ENCODE results near the gene PRDM4.

PRDM4 gene, protein sequence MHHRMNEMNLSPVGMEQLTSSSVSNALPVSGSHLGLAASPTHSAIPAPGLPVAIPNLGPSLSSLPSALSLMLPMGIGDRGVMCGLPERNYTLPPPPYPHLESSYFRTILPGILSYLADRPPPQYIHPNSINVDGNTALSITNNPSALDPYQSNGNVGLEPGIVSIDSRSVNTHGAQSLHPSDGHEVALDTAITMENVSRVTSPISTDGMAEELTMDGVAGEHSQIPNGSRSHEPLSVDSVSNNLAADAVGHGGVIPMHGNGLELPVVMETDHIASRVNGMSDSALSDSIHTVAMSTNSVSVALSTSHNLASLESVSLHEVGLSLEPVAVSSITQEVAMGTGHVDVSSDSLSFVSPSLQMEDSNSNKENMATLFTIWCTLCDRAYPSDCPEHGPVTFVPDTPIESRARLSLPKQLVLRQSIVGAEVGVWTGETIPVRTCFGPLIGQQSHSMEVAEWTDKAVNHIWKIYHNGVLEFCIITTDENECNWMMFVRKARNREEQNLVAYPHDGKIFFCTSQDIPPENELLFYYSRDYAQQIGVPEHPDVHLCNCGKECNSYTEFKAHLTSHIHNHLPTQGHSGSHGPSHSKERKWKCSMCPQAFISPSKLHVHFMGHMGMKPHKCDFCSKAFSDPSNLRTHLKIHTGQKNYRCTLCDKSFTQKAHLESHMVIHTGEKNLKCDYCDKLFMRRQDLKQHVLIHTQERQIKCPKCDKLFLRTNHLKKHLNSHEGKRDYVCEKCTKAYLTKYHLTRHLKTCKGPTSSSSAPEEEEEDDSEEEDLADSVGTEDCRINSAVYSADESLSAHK

DNA sequence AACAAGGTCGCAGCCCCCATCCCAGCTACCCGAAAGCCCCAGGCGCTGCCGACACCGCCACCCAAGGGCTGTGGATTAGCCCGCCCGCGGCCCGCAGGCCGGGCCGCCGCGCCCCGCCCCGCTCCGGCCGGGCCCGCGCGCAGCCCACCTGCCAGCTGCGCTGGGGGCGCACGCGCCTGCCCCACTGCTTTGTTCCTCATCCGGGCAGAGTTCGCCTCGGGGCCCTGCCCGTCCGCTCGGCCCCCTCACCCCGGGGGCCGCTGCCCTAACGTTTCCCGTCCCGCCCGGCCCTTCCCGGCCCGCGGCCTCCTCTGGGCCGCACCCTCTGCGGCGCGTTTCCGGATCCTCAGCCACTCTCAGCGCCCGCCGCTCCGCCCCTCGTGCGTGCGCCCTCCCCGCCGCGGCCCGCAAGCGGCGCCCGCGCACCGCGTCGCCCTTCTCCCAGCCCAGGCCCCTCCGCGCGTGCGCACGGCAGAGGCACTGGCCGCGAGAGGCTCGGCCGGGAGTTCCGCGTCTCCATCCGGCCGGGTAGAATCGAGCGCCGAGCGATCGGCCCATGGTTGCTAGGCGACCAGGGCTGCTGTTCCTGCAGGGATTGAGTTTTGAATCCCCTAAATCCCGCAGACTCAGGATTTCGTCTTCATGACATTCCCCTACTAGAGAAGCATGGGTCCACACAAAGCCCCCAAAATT, at the start of gene PRDM4:
TSS of gene PRDM4 (minus strand) at position 329 of the 693 bp plus-strand sequence. CDS start 622 bp downstream, outside the sequence.
- DNase-seq (ENCODE audit: low read depth, low spot score), result peak; percentile 56

DNA sequence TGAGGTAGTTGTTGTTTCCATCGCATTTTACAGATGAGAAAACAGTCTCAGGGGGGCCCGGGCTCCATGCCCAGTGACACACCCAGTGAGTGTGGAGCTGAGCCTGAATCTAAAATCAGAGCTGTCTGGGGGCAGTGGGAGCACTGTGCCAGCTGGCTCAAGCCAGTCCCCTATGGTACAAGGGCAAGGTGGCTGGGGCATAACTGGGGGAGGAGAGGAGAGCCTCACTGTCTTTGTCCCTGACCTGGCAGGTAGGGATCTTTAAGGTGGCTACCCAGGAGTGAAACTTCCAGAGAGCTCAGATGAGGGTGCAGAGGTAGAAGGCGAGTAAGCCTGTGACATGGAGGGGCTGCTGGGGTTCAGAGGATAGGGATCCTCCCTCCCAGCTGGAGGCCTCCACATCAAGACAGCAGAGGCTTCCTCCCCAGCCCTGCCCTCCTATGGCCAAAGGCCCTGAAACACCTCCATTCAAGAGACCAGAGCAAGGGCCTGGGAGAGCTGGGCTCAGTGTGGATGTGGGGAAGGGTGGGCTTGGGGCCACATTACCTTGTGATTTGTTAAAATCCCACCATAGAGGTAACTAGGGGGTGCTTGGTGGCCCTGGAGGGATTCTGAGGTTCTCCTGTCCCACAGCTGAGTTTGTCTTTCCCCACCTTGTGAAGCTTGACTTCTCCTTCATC, 46.7 kb upstream of the PRDM4 start:
- DNase-seq (ENCODE audit: low read depth, low spot score), result no peak

DNA sequence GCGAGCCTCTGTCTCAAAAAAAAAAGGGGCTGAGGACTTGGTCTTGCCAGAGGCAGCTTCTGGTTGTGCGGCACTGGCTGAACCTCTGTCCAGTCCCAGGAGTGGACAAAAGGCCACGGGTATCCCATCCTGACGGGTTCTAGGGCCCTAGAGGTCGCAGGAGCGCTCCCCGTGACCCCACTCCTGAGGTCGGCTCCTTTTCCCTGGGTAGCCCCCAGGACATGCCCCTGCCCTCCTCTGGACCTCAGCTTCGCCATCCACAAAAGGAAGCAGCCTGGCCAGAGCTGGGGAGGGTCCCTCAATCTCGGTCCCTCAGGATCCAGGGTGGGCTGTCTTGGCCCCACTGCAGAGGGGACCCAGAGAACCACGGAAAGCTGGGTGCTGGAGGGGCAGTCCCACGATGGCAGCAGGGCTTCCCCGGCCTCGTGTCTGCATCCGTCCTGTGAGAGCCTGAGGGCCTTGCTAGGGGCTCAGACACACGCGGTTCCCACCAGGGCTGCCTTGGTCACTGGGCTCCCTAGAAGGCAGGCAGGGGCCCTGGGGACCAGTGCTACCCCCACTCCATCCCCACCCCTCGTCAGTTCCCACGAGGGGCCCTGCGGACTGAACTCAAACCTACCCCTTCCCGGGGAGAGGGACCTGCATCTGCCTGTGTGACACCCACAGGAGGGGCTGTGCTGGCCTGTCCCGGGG, 44.7 kb upstream of the PRDM4 start:
- no peak for DNase-seq (ENCODE audit: low read depth, low spot score)

DNA sequence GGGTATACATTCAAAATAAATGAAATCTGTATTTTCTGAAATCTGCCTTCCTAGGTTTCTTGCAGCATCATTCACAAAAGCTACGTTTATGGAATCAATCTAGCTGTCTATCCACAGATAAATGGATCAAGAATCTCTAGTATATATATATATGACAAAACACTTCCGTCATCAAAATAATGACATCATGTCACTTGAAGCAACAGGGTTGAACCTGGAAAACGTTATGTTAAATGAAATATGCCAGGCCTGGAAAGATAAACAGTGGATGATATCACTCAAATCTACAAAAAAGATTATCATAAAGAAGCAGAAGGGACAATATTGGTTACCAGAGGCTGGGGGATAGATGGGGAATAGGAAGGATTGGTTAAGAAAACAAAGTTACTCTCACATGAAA, 42.2 kb upstream of the PRDM4 start:
- no peak for DNase-seq (ENCODE audit: low read depth, low spot score)

DNA sequence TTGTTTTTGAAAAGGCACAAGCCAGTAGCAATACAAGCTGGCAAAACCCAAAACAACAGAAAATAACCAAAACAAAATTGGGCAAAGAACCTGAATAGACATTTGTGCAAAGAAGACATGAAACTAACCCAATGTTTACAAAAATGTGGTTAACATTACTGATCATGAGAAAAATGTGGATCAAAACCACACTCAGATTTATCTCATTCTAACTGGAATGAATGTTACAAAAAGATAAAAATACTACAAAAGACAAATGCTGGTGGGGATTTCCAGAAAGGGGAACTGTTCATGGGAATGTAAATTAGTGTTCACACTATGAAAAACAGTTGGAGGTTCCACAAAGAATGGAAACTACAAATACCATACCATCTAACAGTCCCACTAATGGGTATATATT, 40.2 kb upstream of the PRDM4 start:
- DNase-seq (ENCODE audit: low read depth, low spot score), result no peak

DNA sequence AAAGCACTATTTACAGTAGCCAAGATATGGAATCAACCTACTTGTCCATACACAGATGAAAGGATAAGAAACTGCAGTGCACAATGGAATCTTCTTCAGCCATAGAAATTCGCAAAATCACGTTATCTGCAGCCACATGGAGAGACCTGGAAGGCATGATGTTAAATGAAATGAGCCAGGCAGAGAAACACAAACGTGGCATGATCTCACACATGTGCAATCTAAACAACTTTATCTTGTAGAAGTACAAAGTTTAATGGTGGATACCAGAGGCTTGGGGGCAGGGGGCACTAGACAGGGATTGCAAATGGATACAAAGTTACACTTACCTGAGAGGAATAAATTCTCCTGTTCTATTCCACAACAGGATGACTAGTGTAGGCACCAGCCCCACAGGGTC, 37.6 kb upstream of the PRDM4 start:
- DNase-seq (ENCODE audit: low read depth, low spot score), result no peak

DNA sequence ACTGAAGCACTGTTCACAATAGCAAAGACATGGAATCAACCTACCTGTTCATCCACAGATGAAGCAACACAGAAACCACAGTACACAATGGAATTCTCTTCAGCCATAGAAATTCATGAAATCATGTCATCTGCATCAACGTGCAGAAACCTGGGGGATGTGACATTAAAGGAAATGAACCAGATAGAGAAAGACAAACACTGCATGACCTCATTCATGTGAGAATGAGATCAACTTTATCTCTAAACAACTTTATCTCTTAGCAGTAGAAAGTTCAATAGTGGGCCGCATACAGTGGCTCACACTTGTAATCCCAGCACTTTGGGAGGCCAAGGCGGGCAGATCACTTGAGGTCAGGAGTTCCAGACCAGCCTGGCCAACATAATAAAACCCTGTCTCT, 33.5 kb upstream of the PRDM4 start:
- no peak for DNase-seq (ENCODE audit: low read depth, low spot score)

DNA sequence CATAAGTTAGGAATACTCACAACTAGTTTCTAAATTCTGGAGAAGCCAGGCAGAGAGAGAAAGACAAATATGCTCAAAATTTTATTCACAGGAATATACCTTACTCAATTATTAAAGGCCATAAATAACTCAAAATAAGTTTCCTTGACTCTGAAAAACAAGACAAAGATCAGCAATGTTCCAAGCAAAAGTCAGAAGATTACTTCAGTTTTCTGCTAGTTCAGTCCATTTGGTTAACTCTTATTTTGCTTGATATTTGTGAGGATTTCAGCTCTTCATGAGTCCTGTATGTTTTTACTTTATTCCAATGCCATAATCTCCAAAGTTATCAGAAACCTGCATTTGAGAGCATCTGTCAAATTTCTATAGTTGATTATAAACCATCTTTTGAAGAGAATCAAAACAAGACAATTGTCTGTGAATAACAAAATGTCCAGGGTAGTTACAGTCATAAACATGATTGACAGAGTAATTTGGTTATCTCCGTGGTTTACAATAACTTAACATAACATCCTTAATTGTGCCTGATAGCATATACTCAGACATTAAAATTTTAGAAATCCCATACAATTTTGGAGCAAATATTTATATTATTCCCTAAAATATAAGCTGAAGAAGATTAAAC, 30.6 kb upstream of the PRDM4 start:
- DNase-seq (ENCODE audit: low read depth, low spot score), result no peak

DNA sequence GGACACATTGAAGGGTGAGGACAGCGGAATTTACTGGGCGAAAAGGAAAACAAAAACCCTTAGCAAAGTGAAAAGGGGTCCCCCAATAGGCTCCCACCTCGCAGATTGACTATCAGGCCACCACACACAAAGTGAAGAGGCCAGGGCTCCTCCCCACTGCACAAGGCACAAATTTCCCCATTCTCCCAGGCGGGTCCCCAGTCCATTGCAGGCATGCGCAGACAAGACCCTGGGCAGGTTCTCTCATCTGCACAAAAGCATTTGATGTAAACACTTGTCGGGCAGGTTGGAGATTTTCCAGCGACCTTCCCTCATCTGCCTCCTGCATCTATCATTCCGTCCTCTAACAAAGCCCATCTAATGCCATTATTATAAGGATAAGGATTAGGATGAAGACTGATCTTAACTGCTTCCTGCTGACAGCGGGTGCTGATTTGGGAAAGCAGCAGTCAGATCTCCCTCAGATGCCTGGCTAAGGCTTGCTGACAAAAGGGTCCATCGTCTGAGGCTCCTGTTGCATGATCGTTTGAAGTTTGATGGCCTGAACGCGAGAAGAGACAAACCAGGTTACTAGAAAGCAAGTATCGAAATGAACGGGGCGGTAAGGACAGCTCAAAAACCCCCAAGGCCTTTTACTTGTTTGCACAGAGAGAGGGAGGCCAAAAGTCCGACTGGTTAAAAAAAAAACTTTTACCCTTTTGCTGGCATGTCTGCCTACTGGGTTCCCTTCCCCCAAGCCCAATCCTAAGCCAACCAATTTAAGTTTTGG, 27.9 kb upstream of the PRDM4 start:
- no peak for DNase-seq (ENCODE audit: low read depth, low spot score)

DNA sequence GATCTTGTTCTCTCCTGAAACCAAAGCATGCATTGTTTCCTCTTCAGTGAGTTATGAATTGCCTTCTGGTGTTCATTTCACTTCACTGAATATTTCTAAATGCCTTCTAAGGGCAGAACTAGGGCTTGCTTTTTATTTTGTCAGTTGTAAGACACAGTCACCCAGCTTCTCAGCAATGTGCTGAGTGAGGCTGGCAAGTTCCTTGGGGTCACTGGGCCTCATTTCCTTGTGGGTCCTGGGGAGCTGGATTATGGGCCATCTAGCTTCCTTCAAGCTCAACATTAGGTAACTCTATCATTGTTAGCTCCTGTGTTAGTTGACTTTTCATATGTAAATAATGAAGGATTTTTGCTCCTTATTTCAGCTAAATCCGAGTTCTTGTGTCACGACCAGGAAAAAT, 27.3 kb upstream of the PRDM4 start:
- no peak for DNase-seq (ENCODE audit: low read depth, low spot score)

DNA sequence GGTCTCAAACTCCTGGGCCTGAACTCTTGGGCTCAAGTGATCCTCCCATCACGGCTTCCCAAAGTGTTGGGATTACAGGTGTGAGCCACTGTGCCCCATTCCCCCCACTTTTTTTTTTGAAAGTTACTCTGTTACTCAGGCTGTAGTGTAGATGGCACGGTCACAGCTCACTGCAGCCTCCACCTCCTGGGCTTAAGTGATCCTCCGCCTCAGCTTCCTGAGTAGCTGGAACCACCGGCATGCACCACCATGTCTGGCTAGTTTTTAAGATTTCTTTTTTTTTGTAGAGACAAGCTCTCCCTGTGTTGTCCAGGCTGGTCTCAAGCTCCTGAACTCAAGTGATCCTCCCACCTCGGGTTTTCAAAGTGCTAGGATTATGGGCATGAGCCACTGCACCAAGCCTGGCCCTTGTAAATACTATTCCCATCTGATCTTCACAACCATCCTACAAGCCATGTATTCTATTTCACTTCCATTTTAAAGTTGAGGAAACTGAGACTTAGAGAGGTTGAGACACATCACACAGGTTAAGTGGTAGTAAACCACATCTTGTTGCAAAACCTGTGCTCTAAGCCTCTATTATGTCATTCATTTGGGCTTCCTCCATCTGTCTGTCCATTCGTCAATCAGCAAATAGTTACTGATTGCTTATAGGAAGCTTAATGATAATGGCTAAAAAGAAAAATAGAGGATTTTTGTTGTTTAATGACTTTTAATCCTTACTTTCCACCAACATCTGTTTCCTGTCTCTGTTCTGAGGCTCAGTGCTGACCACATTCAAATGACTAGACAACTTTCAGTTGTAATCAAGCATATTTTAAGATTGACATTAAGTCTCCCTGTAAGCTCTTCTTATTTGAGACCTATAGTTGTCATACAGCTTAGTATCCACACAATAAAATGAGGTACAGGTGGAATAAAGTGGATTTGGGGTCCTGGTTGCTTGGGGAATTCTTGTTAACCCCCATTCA, 22.8 kb upstream of the PRDM4 start:
- DNase-seq (ENCODE audit: low read depth, low spot score), result no peak

DNA sequence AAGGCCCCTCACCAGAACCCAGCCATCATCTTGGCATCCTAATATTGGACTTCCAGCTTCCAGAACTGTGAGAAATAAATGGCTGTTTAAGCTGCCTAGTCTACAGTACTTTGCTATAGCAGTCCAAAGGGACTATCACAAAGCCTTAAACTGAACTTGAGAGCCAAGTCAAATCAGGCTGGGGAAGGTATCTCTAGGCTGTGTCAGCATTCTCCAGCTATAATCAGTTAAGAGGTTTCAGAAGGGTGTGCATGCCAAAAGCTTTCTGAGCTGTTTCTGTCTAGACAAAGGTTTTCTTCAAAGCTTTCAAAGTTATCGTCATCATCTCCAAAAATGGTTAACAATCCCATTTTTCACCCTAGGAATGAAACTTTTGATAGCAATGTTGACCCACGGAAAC, 21.1 kb upstream of the PRDM4 start:
- no peak for DNase-seq (ENCODE audit: low read depth, low spot score)

DNA sequence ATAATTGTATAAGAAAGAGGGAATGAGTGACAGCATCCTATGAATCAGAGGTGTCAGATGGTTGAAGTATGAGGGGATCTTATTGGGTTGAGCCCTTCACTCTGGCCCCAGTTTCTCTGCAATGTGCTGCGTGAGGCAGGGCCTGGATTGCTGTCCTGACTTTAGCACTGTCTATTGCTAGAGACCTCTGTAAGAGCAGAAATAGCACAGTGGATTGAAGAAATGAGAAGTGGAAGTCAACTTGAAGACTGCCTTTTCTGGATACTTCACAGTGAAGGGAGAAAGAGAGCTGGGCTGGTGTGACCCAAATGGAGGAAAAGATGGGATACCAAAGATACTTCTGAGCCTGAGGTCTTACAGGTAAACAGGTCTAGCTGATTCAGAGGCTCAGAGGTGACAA, 19.4 kb upstream of the PRDM4 start:
- no peak for DNase-seq (ENCODE audit: low read depth, low spot score)

DNA sequence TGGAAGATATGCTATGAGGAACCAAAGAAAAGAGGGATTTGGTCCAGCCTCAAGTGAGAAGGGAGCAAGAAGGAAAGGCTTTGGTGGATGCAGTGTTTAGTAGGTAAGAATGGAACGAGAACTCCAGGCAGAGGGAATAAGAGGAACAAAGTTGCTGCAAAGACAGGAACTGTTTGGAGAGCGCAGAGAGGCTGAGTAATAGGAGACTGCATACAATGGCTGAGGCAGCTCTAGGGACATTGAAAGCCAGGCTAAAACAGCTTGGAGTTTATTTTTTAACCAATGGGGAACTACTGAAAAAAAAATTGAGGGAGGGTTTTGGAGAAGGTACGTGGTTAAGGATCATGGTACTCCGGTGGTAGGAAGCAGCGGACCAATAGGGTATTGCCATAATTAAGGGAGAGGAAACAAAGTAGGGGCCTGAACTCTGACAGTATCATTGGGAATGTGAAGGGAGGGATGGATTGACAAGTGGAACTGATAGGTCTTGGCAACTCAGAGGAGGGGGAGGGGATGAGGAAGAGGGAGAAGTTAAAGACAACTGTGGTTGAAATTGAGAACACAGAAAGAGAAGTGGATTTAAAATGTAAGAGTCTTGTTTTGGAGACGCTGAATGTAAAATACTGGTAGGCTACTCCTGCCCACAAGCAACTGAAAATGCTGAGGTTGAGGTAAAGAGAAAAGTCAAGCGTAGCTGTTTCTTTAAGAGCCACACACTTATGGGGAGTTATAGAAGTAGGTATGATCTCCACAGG, 18.3 kb upstream of the PRDM4 start:
- no peak for DNase-seq (ENCODE audit: low read depth, low spot score)

DNA sequence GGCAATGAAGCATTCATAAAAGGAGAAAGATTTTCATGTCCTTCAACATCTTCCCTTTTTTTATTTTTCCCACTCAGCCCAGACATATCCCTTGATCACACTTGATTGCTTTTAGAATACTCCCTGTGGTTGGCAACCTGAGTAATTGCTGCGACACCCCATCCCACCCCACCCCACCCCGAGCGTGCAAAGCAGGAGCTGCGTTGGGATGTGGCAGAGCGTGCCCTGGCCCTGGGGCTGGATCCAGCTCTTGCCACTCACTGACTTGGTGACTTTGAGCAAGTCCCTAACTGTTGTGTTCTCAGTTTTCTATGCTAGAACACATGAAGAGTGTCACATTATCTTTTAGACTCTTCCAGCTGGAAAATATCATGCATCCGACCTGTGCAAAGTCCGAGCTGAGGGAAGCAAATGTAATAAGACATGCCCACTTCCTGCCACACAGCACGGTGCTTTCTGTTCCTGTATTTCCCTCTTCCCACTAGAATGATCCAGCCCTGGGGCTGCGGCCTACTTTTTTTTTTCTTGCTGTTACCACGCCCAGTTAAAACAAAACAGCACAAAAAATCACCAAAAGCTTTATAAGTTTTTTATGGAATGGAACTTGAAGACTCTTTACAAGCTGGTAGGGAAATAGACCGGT, 17.6 kb upstream of the PRDM4 start:
- no peak for DNase-seq (ENCODE audit: low read depth, low spot score)

DNA sequence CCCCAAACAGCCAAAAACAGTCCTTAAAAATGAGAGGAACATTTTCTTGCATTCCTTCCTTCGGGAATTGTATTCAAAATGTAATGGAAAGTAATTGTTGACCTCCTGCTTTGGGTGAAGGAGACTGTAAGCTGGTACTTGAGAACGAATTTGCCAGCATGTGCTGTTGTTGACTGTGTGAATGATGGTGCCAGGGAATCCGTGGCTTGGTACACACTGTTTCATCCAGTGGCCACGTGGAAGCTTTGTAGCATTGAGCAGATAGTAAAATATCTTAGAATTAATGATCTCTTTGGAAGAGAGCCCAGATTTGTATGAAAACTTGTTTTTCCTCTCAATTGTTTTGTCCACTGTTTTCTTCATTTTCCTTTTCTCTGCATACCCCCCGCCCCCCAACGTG, 15.2 kb upstream of the PRDM4 start:
- DNase-seq (ENCODE audit: low read depth, low spot score), result no peak

DNA sequence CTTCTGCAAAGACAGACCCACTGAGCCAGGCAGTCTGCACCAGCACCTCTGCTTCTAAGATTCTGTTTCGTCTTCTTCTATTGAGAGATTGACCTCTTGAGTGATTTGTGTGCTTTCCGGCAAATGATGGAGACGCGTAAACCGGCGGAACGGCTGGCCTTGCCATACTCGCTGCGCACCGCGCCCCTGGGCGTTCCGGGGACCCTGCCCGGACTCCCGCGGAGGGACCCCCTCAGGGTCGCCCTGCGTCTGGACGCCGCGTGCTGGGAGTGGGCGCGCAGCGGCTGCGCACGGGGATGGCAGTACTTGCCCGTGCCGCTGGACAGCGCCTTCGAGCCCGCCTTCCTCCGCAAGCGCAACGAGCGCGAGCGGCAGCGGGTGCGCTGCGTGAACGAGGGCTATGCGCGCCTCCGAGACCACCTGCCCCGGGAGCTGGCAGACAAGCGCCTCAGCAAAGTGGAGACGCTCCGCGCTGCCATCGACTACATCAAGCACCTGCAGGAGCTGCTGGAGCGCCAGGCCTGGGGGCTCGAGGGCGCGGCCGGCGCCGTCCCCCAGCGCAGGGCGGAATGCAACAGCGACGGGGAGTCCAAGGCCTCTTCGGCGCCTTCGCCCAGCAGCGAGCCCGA, 14.3 kb upstream of the PRDM4 start:
- no peak for DNase-seq (ENCODE audit: low read depth, low spot score)
